Natural killer cell (primary cell): ENCODE data around the gene PMM2. TPM values are rescaled to one million over a fixed set of nuclear protein-coding genes. Genes with fewer than 3 reads are reported as not detected.

Source experiments
- ATAC-seq, 3 donors: fragments of 150-1000 bp in 2 of 3; fragments of 200-7000 bp in 1 of 3; cut with Tn5 transposase; 1 replicate in 1 of 3; 2 replicates in 2 of 3; pipeline ENCODE4 v1.10.0; 2021; ENCODE audit warnings: mild to moderate bottlenecking in 2 of 3, moderate library complexity in 2 of 3
- DNase-seq, 2 donors: peaks; one replicate each; pipeline versions ENCODE4 v3.0.0 to v3.0.0-alpha.2; 2013 to 2021; ENCODE audit warnings: mixed read lengths in 1 of 2
- H3K27ac ChIP-seq: one replicate; pipeline ENCODE4 v1.5.1; 2013; ENCODE audit warnings: mild to moderate bottlenecking, low read length
- H3K27me3 ChIP-seq: one replicate; pipeline ENCODE4 v1.6.1; 2013; ENCODE audit warnings: low read length; ENCODE audit not compliant: control insufficient read depth, insufficient read depth
- H3K36me3 ChIP-seq: one replicate; pipeline ENCODE4 v1.6.1; 2013; ENCODE audit warnings: low read length; ENCODE audit not compliant: control insufficient read depth, insufficient read depth
- H3K4me1 ChIP-seq: one replicate; pipeline ENCODE4 v1.6.1; 2013; ENCODE audit warnings: low read length; ENCODE audit not compliant: control insufficient read depth, insufficient read depth
- H3K4me3 ChIP-seq: one replicate; pipeline ENCODE4 v1.5.1; 2013; ENCODE audit warnings: low read length
- H3K9me3 ChIP-seq: one replicate; pipeline ENCODE4 v1.6.1; 2013; ENCODE audit warnings: low read length; ENCODE audit not compliant: control insufficient read depth, insufficient read depth
- H3K27ac Mint-ChIP-seq, 2 donors: one replicate each; pipeline ENCODE4 v1.8.0; 2022; ENCODE audit warnings: mild to moderate bottlenecking in 2 of 2, mixed read lengths in 2 of 2, moderate library complexity in 1 of 2
- H3K27me3 Mint-ChIP-seq, 2 donors: one replicate each; pipeline ENCODE4 v1.8.0; 2022; ENCODE audit warnings: low read depth in 2 of 2, mixed read lengths in 2 of 2
- H3K36me3 Mint-ChIP-seq: one replicate; pipeline ENCODE4 v1.8.0; 2022; ENCODE audit warnings: mixed read lengths
- H3K4me1 Mint-ChIP-seq, 2 donors: one replicate each; pipeline ENCODE4 v1.8.0; 2022; ENCODE audit warnings: mixed read lengths in 2 of 2
- H3K4me3 Mint-ChIP-seq: one replicate; pipeline ENCODE4 v1.8.0; 2022; ENCODE audit warnings: mild to moderate bottlenecking, moderate library complexity, mixed read lengths
- H3K9me3 Mint-ChIP-seq, 2 donors: one replicate each; pipeline ENCODE4 v1.8.0; 2022; ENCODE audit warnings: mixed read lengths in 2 of 2
- CTCF ChIP-seq: fragments of 200-600 bp; IDR thresholded peaks from one replicate; pipeline ENCODE4 v1.8.0; 2022; ENCODE audit warnings: antibody characterized with exemption
- WGBS: methylation state at CpG from one replicate; pipeline ENCODE4 v1.1.7; 2013; ENCODE audit warnings: missing lambda C conversion rate; ENCODE audit not compliant: insufficient coverage; 5-methylcytosine and 5-hydroxymethylcytosine counted together
- intact Hi-C: fragments of 100-400 bp; cut with micrococcal nuclease; formaldehyde crosslinking; loops from one replicate; pipeline ENCODE4 v1.14.2; 2022
- total RNA-seq, 4 donors: library from RNA; stranded (reverse); fragments of 120-200 nt in 1 of 4; gene quantifications; one replicate each; pipeline versions ENCODE4 v1.2.3 to v1.2.4, GENCODE V29; 2013 to 2022

The PMM2 gene
- total RNA-seq, 3 donors from 2014 or later (not counting 1 experiment from before 2014, with no cell fraction given) = 33.4 to 37.6 (median 36.4) TPM

- Mint-ChIP-seq H3K36me3 (no peaks in the 10 kb centered on the region), H3K4me1 (no peaks in the 10 kb centered on the region), H3K9me3 (no peaks in the 10 kb centered on the region), H3K4me3 (no peak overlapping the region), H3K27me3 (no peaks in the 10 kb centered on the region), H3K27ac (no peak overlapping the region)
- no peak for ATAC-seq
- Histone ChIP-seq H3K9me3 (no peaks in the 10 kb centered on the region), H3K4me3 (no peak overlapping the region), H3K27me3 (no peaks in the 10 kb centered on the region), H3K4me1 (no peaks in the 10 kb centered on the region), H3K36me3 (peaks cover 2% of the 10 kb centered on the region), H3K27ac (no peak overlapping the region)
- TF ChIP-seq CTCF = no peak
- WGBS = 86% methylated on average over 8 of the region's 8 CpGs
- DNase-seq = no peak
- intact Hi-C loops = no loop called here
These were observed 9.0 kb upstream of the PMM2 start for GRCh38 chr16:8788578-8789172.

GRCh38 chr16:8795091-8795490 lies 2.5 kb upstream of the PMM2 start:
- Histone ChIP-seq H3K4me3 (no peak overlapping the region), H3K9me3 (no peaks in the 10 kb centered on the region), H3K36me3 (peaks cover 2% of the 10 kb centered on the region), H3K27ac (no peak overlapping the region), H3K27me3 (no peaks in the 10 kb centered on the region), H3K4me1 (peaks cover 20% of the 10 kb centered on the region)
- TF ChIP-seq CTCF = no peak
- no peaks in the 10 kb centered on the region for H3K36me3 Mint-ChIP-seq
- intact Hi-C loops = loop anchor here (5.0 to 10.0 kb wide), 3 partner anchors 87 to 230 kb away; partner anchors contain the start of genes LITAFD and USP7
- ATAC-seq = no peak
- H3K9me3 Mint-ChIP-seq = no peaks in the 10 kb centered on the region
- H3K27ac Mint-ChIP-seq = peak overlapping the region; percentile 22 to 57
- WGBS = 87% methylated on average over 8 of the region's 8 CpGs
- DNase-seq = no peak
- H3K27me3 Mint-ChIP-seq = no peaks in the 10 kb centered on the region
- no peak overlapping the region for H3K4me3 Mint-ChIP-seq
- H3K4me1 Mint-ChIP-seq = peaks cover 30 to 35% of the 10 kb centered on the region in 2 donors

- no peaks in the 10 kb centered on the region for H3K36me3 Mint-ChIP-seq
- no peak for DNase-seq
- no peak overlapping the region for H3K4me3 Mint-ChIP-seq
- H3K27ac Mint-ChIP-seq = peak overlapping the region; percentile 22 to 57
- intact Hi-C loops = loop anchor here (2.0 to 10.0 kb wide), 4 partner anchors 86 to 231 kb away; partner anchors contain the start of genes ABAT, LITAFD and USP7
- Histone ChIP-seq H3K27me3 (no peaks in the 10 kb centered on the region), H3K27ac (no peak overlapping the region), H3K4me1 (peaks cover 20% of the 10 kb centered on the region), H3K36me3 (peaks cover 2% of the 10 kb centered on the region), H3K4me3 (no peak overlapping the region), H3K9me3 (no peaks in the 10 kb centered on the region)
- H3K9me3 Mint-ChIP-seq = no peaks in the 10 kb centered on the region
- no peak for ATAC-seq
- H3K27me3 Mint-ChIP-seq = no peaks in the 10 kb centered on the region
- TF ChIP-seq CTCF = no peak
- H3K4me1 Mint-ChIP-seq = peaks cover 30 to 35% of the 10 kb centered on the region in 2 donors
- 95% methylated on average over 10 of the region's 10 CpGs for WGBS
These were observed 1.8 kb upstream of the PMM2 start for GRCh38 chr16:8795818-8796217.
